NCI-H1092 (cell line): ENCODE results near the gene CYB5A.

Experiments
- DNase-seq: peaks from one replicate; lab custom pipeline; 2025; lab: John Stamatoyannopoulos, UW

CYB5A gene

DNA sequence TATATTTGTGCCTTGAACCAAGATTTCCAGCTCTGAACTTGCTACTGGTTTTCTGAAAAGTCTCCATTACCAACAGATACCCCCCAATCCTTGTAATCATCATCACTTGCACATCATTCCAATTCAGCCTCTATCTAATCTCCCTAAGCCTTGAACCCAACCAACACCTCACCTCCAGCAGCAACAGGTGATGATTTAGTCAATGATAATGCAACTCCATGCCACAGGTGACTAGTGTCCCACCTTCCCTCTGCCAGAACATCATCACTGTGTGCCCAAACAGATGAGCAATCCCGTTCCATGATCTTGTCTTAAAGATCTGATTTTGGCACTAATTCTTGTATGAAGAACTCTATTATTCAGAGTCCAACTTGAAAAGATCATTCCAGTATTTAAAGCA lies 75.9 kb downstream of the CYB5A start:
- DNase-seq, result no peak

DNA sequence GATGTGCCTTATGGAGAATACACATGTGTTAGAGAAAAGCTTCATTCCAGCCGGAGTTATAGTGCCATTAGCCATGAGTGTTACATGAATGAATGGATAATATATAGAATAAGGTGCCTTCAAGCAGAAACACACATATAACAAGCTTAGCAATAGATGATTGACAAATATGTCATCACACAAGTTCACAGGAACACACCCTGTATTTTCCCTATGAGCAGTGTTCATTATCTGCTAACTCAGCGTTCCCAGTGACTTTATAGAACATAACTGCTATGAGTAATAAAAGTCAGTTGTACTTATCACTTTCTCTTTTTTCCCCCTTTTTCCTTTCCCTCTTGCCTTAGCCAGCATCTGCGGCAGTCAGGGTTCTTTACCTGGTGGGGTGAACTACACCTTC lies 78.3 kb downstream of the CYB5A start:
- no peak for DNase-seq

DNA sequence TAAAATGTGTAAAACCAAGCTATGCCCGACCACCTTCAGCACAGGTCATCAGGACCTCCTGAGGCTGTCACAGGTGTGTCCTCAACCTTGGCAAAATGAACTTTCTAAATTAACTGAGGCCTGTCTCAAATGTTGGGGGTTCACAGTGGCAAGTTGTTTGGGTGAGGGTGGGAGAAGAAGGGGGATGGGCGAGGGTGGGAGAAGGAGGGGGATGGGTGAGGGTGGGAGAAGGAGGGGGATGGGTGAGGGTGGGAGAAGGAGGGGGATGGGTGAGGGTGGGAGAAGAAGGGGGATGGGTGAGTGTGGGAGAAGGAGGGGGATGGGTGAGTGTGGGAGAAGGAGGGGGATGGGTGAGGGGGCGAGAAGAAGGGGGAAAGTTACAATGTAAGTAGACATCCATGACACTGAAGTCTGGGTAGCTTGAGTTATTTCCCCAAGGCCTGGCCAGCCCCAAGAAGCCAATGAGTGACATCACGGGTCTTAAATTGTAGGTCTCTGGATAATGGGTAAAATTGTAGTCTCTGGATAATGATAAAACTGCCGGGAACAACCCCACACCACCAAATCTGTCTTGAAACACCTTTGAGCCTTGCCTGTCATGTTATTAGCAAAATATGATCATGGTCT lies 87.1 kb downstream of the CYB5A start:
- DNase-seq, result no peak

DNA sequence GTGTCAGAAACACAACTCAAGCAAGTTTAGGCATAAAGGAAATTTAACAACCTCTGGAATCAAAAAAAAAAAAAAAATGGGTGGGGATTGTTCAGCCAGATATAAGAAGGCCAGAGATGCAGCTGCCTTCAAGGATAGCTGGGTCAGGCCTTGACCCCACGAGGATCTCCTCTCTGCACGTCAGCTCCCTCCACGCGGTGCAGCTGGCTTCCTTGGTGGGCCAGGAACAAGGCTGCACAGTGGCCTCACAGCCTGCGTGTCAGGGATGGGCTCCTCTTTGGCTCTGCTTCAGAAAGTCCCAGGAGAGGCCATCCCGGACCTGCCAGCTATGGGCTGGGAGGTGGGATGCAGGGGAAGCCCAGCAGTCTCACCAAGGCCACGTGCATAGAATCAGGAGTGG lies 88.0 kb downstream of the CYB5A start:
- DNase-seq, result no peak
